ENCODE data around the gene CLMN.

- no peak for TF ChIP-seq EZH2 (IDR thresholded peaks at IDR 0.05; ENCODE audit: borderline replicate concordance, low read depth, low read length, poor library complexity, severe bottlenecking)
- no peak for TF ChIP-seq CTCF (conservative IDR thresholded peaks at IDR 0.05; ENCODE audit: low read depth, low read length)
Measured at GRCh38 chr14:95193081-95193480, 126.6 kb downstream of the CLMN start.
